Smooth muscle cell (in vitro differentiated cells): Measurements from ENCODE around the gene HIPK2. TPM values are rescaled to one million over a fixed set of nuclear protein-coding genes. Genes with fewer than 3 reads are reported as not detected.

ENCODE experiments used
- DNase-seq: peaks from one replicate; lab custom pipeline; 2025; ENCODE audit not compliant: unreplicated experiment; lab: John Stamatoyannopoulos, UW
- H2AFZ ChIP-seq: fragments of 200-600 bp; sonication (generic); 2 replicates; pipeline ENCODE4 v1.6.0; 2016; ENCODE audit warnings: antibody characterized with exemption, low read depth, mild to moderate bottlenecking
- H3F3A ChIP-seq: fragments of 200-600 bp; sonication (generic); 2 replicates; pipeline ENCODE4 v1.6.0; 2017; ENCODE audit warnings: antibody characterized with exemption, low read depth
- H3K27ac ChIP-seq: fragments of 200-600 bp; sonication (generic); 2 replicates; pipeline ENCODE4 v1.5.1; 2016; ENCODE audit warnings: low read depth, mild to moderate bottlenecking
- H3K27me3 ChIP-seq: fragments of 200-600 bp; sonication (generic); 2 replicates; pipeline ENCODE4 v1.6.1; 2016; ENCODE audit warnings: low read depth, mild to moderate bottlenecking
- H3K36me3 ChIP-seq: fragments of 200-600 bp; sonication (generic); 2 replicates; pipeline ENCODE4 v1.5.1; 2016; ENCODE audit warnings: low read depth
- H3K4me1 ChIP-seq: fragments of 200-600 bp; sonication (generic); 2 replicates; pipeline ENCODE4 v1.5.1; 2016; ENCODE audit warnings: low read depth
- H3K4me2 ChIP-seq: fragments of 200-600 bp; sonication (generic); 2 replicates; pipeline ENCODE4 v1.6.0; 2016; ENCODE audit warnings: mild to moderate bottlenecking
- H3K4me3 ChIP-seq: fragments of 200-600 bp; sonication (generic); 2 replicates; pipeline ENCODE4 v1.5.1; 2016; ENCODE audit warnings: mild to moderate bottlenecking
- H3K79me2 ChIP-seq: fragments of 200-600 bp; sonication (generic); 2 replicates; pipeline ENCODE4 v1.6.0; 2016; ENCODE audit warnings: low read depth, mild to moderate bottlenecking
- H3K9ac ChIP-seq: fragments of 200-600 bp; sonication (generic); 2 replicates; pipeline ENCODE4 v1.6.0; 2016; ENCODE audit warnings: low read depth
- H3K9me3 ChIP-seq: fragments of 200-600 bp; sonication (generic); replicated peaks from 2 replicates; pipeline ENCODE4 v1.5.1; 2016; ENCODE audit warnings: low read depth
- H4K20me1 ChIP-seq: fragments of 200-600 bp; sonication (generic); 2 replicates; pipeline ENCODE4 v1.6.0; 2016; ENCODE audit warnings: low read depth
- CTCF ChIP-seq: fragments of 200-600 bp; sonication (generic); IDR thresholded peaks from 2 replicates; pipeline ENCODE4 v1.5.1; 2017; ENCODE audit warnings: borderline replicate concordance, mild to moderate bottlenecking, antibody characterized with exemption; ENCODE audit not compliant: insufficient read depth, poor library complexity, severe bottlenecking
- WGBS: methylation state at CpG from one replicate; pipeline ENCODE4 v1.1.7; 2016; ENCODE audit warnings: low lambda C conversion rate; 5-methylcytosine and 5-hydroxymethylcytosine counted together
- polyA plus RNA-seq: library from polyadenylated mRNA; unstranded; fragments of >200 nt; fragmentation: Nextera tagmentation; extraction: Ambion mirVana; gene quantifications from 2 replicates; pipeline ENCODE4 v1.2.1, GENCODE V29; 2016
- total RNA-seq: library from RNA; depleted of rRNA; stranded (reverse); fragments of >200 nt; gene quantifications from 2 replicates; pipeline ENCODE4 v1.2.3, GENCODE V29; 2014

The HIPK2 gene
- total and polyA plus RNA-seq, 2 experiments from 2014 or later = 3.0 to 11.2 TPM

GRCh38 chr7:139589474-139589873 lies 188.3 kb downstream of the HIPK2 start:
- no peaks in the 10 kb centered on the region for H3K27me3 ChIP-seq
- H3K4me3 ChIP-seq = no peak overlapping the region
- H3K79me2 ChIP-seq = no peaks in the 10 kb centered on the region
- no peak overlapping the region for H2AFZ ChIP-seq
- no peak overlapping the region for H3K9ac ChIP-seq
- no peaks in the 10 kb centered on the region for H3K36me3 ChIP-seq
- no peaks in the 10 kb centered on the region for H4K20me1 ChIP-seq
- no peaks in the 10 kb centered on the region for H3K9me3 ChIP-seq
- H3K4me2 ChIP-seq = no peak overlapping the region
- no peak for TF ChIP-seq CTCF
- WGBS = 96% methylated on average over 1 of the region's 1 CpG
- no peak overlapping the region for H3K27ac ChIP-seq
- DNase-seq = no peak
- no peaks in the 10 kb centered on the region for H3K4me1 ChIP-seq
- no peaks in the 10 kb centered on the region for H3F3A ChIP-seq

GRCh38 chr7:139588632-139589031 lies 189.2 kb downstream of the HIPK2 start:
- Histone ChIP-seq H3K4me3 (no peak overlapping the region), H3K4me2 (no peak overlapping the region), H3K9ac (no peak overlapping the region), H3F3A (no peaks in the 10 kb centered on the region), H3K27me3 (no peaks in the 10 kb centered on the region), H2AFZ (no peak overlapping the region), H3K36me3 (no peaks in the 10 kb centered on the region), H3K4me1 (no peaks in the 10 kb centered on the region), H3K79me2 (no peaks in the 10 kb centered on the region), H3K27ac (no peak overlapping the region), H3K9me3 (no peaks in the 10 kb centered on the region), H4K20me1 (no peaks in the 10 kb centered on the region)
- no peak for TF ChIP-seq CTCF
- no peak for DNase-seq
- 81% methylated on average over 7 of the region's 7 CpGs for WGBS

- DNase-seq = no peak
- H3K4me2 ChIP-seq = no peak overlapping the region
- no peaks in the 10 kb centered on the region for H4K20me1 ChIP-seq
- no peaks in the 10 kb centered on the region for H3K79me2 ChIP-seq
- WGBS = 95% methylated on average over 7 of the region's 7 CpGs
- H2AFZ ChIP-seq = no peak overlapping the region
- H3K9me3 ChIP-seq = no peaks in the 10 kb centered on the region
- H3K4me1 ChIP-seq = no peaks in the 10 kb centered on the region
- H3K27ac ChIP-seq = no peak overlapping the region
- H3F3A ChIP-seq = no peaks in the 10 kb centered on the region
- H3K4me3 ChIP-seq = no peak overlapping the region
- H3K27me3 ChIP-seq = no peaks in the 10 kb centered on the region
- no peak for TF ChIP-seq CTCF
- H3K9ac ChIP-seq = no peak overlapping the region
- no peaks in the 10 kb centered on the region for H3K36me3 ChIP-seq
Measured at GRCh38 chr7:139587535-139587934, 190.3 kb downstream of the HIPK2 start.

- Histone ChIP-seq H4K20me1 (no peaks in the 10 kb centered on the region), H3K36me3 (no peaks in the 10 kb centered on the region), H3K27ac (no peak overlapping the region), H3K9ac (no peak overlapping the region), H3K4me1 (no peaks in the 10 kb centered on the region), H3K79me2 (no peaks in the 10 kb centered on the region), H3K4me2 (no peak overlapping the region), H3K9me3 (no peaks in the 10 kb centered on the region), H2AFZ (no peak overlapping the region), H3K4me3 (no peak overlapping the region), H3K27me3 (no peaks in the 10 kb centered on the region), H3F3A (no peaks in the 10 kb centered on the region)
- no peak for TF ChIP-seq CTCF
- WGBS = 95% methylated on average over 3 of the region's 3 CpGs
- DNase-seq = no peak
Measured at GRCh38 chr7:139586286-139586685, 191.5 kb downstream of the HIPK2 start.
